ENCODE measurements around the gene LSM5. TPM values are rescaled to one million over a fixed set of nuclear protein-coding genes. Genes with fewer than 3 reads are reported as not detected.
"Not testable (repeated sequence)": the region's sequence is repeated elsewhere in the genome, so short reads cannot be mapped to it uniquely, and the experiment has no call there.

LSM5 gene
- total RNA-seq, 1 donor from 2014 or later, result 168 TPM

DNA sequence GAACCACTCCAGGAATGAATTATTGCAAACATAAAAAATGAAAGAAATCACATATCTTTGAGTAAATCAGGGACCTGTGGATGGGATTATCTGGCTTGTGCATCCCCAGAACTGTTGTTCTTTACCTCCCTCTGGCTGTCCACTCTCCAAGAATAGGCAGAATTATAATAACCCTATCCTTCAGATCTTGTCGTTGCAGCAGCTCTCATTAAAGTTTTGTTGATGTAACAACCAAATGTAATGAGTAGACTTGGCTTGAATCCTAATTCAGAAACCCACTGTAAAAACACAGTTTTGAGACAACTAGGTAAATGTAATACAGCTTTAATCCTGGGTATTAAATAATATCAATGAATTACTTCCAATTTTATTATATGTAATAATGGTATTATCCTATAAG is 16.2 kb downstream of the LSM5 start:
- Histone ChIP-seq H3K36me3 (no peaks in the 10 kb centered on the region), H3K4me2 (no peak overlapping the region), H3K4me1 (no peaks in the 10 kb centered on the region), H3K27ac (no peak overlapping the region), H2AFZ (replicated peaks) (no peak overlapping the region), H3K79me2 (ENCODE audit: low read depth) (no peaks in the 10 kb centered on the region), H3F3A (ENCODE audit: low read depth) (no peaks in the 10 kb centered on the region), H3K4me3 (no peak overlapping the region), H3K9ac (no peak overlapping the region), H4K20me1 (ENCODE audit: low read depth) (no peaks in the 10 kb centered on the region), H3K27me3 (no peaks in the 10 kb centered on the region), H3K9me3 (ENCODE audit: low read depth) (no peaks in the 10 kb centered on the region)
- DNase-seq (ENCODE audit: low spot score), result no peak
- peaks cover 2% of the 10 kb centered on the region for H3K9me3 Mint-ChIP-seq
- H3K27ac Mint-ChIP-seq, result no peak overlapping the region
- H3K36me3 Mint-ChIP-seq, result no peaks in the 10 kb centered on the region
- H3K4me1 Mint-ChIP-seq, result no peaks in the 10 kb centered on the region
- peaks cover 4% of the 10 kb centered on the region for H3K27me3 Mint-ChIP-seq (ENCODE audit: insufficient read depth, low read depth)
- TF ChIP-seq, protein P1, sequence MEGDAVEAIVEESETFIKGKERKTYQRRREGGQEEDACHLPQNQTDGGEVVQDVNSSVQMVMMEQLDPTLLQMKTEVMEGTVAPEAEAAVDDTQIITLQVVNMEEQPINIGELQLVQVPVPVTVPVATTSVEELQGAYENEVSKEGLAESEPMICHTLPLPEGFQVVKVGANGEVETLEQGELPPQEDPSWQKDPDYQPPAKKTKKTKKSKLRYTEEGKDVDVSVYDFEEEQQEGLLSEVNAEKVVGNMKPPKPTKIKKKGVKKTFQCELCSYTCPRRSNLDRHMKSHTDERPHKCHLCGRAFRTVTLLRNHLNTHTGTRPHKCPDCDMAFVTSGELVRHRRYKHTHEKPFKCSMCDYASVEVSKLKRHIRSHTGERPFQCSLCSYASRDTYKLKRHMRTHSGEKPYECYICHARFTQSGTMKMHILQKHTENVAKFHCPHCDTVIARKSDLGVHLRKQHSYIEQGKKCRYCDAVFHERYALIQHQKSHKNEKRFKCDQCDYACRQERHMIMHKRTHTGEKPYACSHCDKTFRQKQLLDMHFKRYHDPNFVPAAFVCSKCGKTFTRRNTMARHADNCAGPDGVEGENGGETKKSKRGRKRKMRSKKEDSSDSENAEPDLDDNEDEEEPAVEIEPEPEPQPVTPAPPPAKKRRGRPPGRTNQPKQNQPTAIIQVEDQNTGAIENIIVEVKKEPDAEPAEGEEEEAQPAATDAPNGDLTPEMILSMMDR (IDR thresholded peaks at IDR 0.05), result no peak
- TF ChIP-seq EZH2 (IDR thresholded peaks at IDR 0.05) (no peak), EZH2phosphoT487 (IDR thresholded peaks at IDR 0.05) (no peak)
- H3K4me3 Mint-ChIP-seq, result no peak overlapping the region

DNA sequence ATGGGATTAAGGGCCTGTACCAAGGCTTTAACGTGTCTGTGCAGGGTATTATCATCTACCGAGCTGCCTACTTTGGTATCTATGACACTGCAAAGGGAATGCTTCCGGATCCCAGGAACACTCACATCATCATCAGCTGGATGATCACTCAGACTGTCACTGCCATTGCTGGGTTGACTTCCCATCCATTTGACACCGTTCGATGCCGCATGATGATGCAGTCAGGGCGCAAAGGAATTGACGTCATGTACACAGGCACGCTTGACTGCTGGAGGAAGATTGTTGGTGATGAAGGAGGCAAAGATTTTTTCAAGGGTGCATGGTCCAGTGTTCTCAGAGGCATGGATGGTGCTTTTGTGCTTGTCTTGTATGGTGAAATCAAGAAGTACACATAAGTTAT is 18.2 kb downstream of the LSM5 start:
- H3K36me3 ChIP-seq, result no peaks in the 10 kb centered on the region
- H3K27ac ChIP-seq, result no peak overlapping the region
- no peaks in the 10 kb centered on the region for H3K4me1 ChIP-seq
- H2AFZ ChIP-seq (replicated peaks), result no peak overlapping the region
- H3K27me3 ChIP-seq, result no peaks in the 10 kb centered on the region
- Mint-ChIP-seq H3K4me3 (no peak overlapping the region), H3K27me3 (ENCODE audit: insufficient read depth, low read depth) (peaks cover 4% of the 10 kb centered on the region), H3K36me3 (no peaks in the 10 kb centered on the region), H3K4me1 (no peaks in the 10 kb centered on the region), H3K27ac (peak overlapping the region; percentile 89), H3K9me3 (peaks cover 2% of the 10 kb centered on the region)
- H4K20me1 ChIP-seq (ENCODE audit: low read depth), result no peaks in the 10 kb centered on the region
- TF ChIP-seq EZH2phosphoT487 (IDR thresholded peaks at IDR 0.05), result no peak
- no peak for TF ChIP-seq EZH2 (IDR thresholded peaks at IDR 0.05)
- TF ChIP-seq, protein P1 (IDR thresholded peaks at IDR 0.05), result no peak
- no peak overlapping the region for H3K4me3 ChIP-seq
- no peaks in the 10 kb centered on the region for H3F3A ChIP-seq (ENCODE audit: low read depth)
- H3K4me2 ChIP-seq, result no peak overlapping the region
- no peak for DNase-seq (ENCODE audit: low spot score)
- H3K9ac ChIP-seq, result no peak overlapping the region
- H3K9me3 ChIP-seq (ENCODE audit: low read depth), result no peaks in the 10 kb centered on the region
- H3K79me2 ChIP-seq (ENCODE audit: low read depth), result no peaks in the 10 kb centered on the region

DNA sequence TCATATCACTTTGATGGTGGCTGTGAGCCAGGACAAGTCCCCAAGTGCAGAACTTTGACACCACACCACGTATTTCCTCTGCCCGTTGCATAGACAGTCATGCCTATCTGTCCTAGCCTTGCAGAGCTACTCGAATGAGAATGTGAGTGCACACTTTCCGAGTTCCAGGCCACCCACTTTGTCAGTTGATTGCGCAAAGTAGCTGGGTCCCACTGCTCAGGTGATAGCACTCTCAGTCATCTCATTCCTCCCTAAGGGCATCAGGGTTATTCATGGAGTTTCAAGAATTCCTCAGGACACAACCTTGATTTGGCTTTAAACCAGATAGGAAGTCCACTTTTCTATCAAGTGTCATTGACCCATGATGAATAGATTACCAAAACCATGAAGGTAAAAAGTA is 19.3 kb downstream of the LSM5 start:
- H3K27ac ChIP-seq, result no peak overlapping the region
- no peak overlapping the region for H3K27ac Mint-ChIP-seq
- H3F3A ChIP-seq (ENCODE audit: low read depth), result no peaks in the 10 kb centered on the region
- H3K4me3 Mint-ChIP-seq, result no peak overlapping the region
- peaks cover 4% of the 10 kb centered on the region for H3K27me3 Mint-ChIP-seq (ENCODE audit: insufficient read depth, low read depth)
- H3K27me3 ChIP-seq, result no peaks in the 10 kb centered on the region
- no peaks in the 10 kb centered on the region for H3K4me1 ChIP-seq
- no peak overlapping the region for H3K9ac ChIP-seq
- TF ChIP-seq EZH2 (IDR thresholded peaks at IDR 0.05) (no peak), EZH2phosphoT487 (IDR thresholded peaks at IDR 0.05) (no peak)
- TF ChIP-seq, protein P1 (IDR thresholded peaks at IDR 0.05), result no peak
- no peak overlapping the region for H3K4me3 ChIP-seq
- H3K36me3 ChIP-seq, result no peaks in the 10 kb centered on the region
- no peak for DNase-seq (ENCODE audit: low spot score)
- peaks cover 2% of the 10 kb centered on the region for H3K9me3 Mint-ChIP-seq
- H3K4me2 ChIP-seq, result no peak overlapping the region
- H3K79me2 ChIP-seq (ENCODE audit: low read depth), result no peaks in the 10 kb centered on the region
- no peak overlapping the region for H2AFZ ChIP-seq (replicated peaks)
- no peaks in the 10 kb centered on the region for H3K36me3 Mint-ChIP-seq
- H4K20me1 ChIP-seq (ENCODE audit: low read depth), result no peaks in the 10 kb centered on the region
- H3K4me1 Mint-ChIP-seq, result no peaks in the 10 kb centered on the region
- no peaks in the 10 kb centered on the region for H3K9me3 ChIP-seq (ENCODE audit: low read depth)

DNA sequence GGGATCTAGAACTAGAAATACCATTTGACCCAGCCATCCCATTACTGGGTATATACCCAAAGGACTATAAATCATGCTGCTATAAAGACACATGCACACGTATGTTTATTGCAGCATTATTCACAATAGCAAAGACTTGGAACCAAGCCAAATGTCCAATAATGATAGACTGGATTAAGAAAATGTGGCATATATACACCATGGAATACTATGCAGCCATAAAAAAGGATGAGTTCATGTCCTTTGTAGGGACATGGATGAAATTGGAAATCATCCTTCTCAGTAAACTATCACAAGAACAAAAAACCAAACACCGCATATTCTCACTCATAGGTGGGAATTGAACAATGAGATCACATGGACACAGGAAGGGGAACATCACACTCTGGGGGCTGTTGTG is 20.2 kb downstream of the LSM5 start:
- not testable (repeated sequence) for H3K9me3 ChIP-seq (ENCODE audit: low read depth); H2AFZ ChIP-seq (replicated peaks); H3F3A ChIP-seq (ENCODE audit: low read depth); H3K27ac ChIP-seq; H3K27me3 ChIP-seq; H3K9ac ChIP-seq; H3K4me3 Mint-ChIP-seq; H3K27me3 Mint-ChIP-seq (ENCODE audit: insufficient read depth, low read depth); H3K9me3 Mint-ChIP-seq; H3K4me3 ChIP-seq; H3K36me3 Mint-ChIP-seq; H3K4me1 Mint-ChIP-seq; H3K4me2 ChIP-seq; H3K27ac Mint-ChIP-seq; H3K4me1 ChIP-seq; H4K20me1 ChIP-seq (ENCODE audit: low read depth); H3K79me2 ChIP-seq (ENCODE audit: low read depth); H3K36me3 ChIP-seq; DNase-seq (ENCODE audit: low spot score)

DNA sequence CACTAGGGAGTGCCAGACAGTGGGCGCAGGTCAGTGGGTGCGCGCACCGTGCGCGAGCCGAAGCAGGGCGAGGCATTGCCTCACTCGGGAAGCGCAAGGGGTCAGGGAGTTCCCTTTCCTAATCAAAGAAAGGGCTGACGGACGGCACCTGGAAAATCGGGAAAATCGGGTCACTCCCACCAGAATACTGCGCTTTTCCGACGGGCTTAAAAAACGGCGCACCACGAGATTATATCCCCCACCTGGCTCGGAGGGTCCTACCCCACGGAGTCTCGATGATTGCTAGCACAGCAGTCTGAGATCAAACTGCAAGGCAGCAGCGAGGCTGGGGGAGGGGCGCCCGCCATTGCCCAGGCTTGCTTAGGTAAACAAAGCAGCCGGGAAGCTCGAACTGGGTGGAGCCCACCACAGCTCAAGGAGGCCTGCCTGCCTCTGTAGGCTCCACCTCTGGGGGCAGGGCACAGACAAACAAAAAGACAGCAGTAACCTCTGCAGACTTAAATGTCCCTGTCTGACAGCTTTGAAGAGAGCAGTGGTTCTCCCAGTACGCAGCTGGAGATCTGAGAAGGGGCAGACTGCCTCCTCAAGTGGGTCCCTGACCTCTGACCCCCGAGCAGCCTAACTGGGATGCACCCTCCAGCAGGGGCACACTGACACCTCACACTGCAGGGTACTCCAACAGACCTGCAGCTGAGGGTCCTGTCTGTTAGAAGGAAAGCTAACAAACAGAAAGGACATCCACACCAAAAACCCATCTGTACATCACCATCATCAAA is 25.4 kb downstream of the LSM5 start:
- H3K27me3 Mint-ChIP-seq (ENCODE audit: insufficient read depth, low read depth); H3K27me3 ChIP-seq; H4K20me1 ChIP-seq (ENCODE audit: low read depth); H3K27ac ChIP-seq; H3K9ac ChIP-seq; H3K79me2 ChIP-seq (ENCODE audit: low read depth); H3K9me3 ChIP-seq (ENCODE audit: low read depth); H2AFZ ChIP-seq (replicated peaks); DNase-seq (ENCODE audit: low spot score); H3K36me3 ChIP-seq; H3K36me3 Mint-ChIP-seq; H3F3A ChIP-seq (ENCODE audit: low read depth); H3K27ac Mint-ChIP-seq; H3K9me3 Mint-ChIP-seq: not testable (repeated sequence)
- peaks cover 13% of the 10 kb centered on the region for H3K4me1 ChIP-seq
- H3K4me1 Mint-ChIP-seq, result peaks cover 19% of the 10 kb centered on the region
- peak overlapping the region; percentile 38 for H3K4me3 Mint-ChIP-seq
- peak overlapping the region; percentile 27 for H3K4me3 ChIP-seq
- peak overlapping the region; percentile 55 for H3K4me2 ChIP-seq
